H9 (cell line): ENCODE measurements around the gene CYP24A1. TPM values are rescaled to one million over a fixed set of nuclear protein-coding genes. Genes with fewer than 3 reads are reported as not detected.

ENCODE experiments used
- DNase-seq: peaks from one replicate; pipeline ENCODE4 v3.0.0-alpha.2; 2017
- H2AFZ ChIP-seq: one replicate; pipeline ENCODE4 v1.6.1; 2013; ENCODE audit warnings: mild to moderate bottlenecking, low read length, control low read depth, moderate library complexity
- H2AK5ac ChIP-seq: 2 replicates; pipeline ENCODE4 v1.6.1; 2013; ENCODE audit warnings: low read length, control low read depth, mixed read lengths; ENCODE audit not compliant: insufficient read length
- H2BK120ac ChIP-seq: one replicate; pipeline ENCODE4 v1.6.1; 2013; ENCODE audit warnings: low read depth, mild to moderate bottlenecking, low read length, control low read depth, inconsistent platforms; ENCODE audit not compliant: poor library complexity, severe bottlenecking
- H2BK12ac ChIP-seq: 2 replicates; pipeline ENCODE4 v1.6.1; 2013; ENCODE audit warnings: low read length, control low read depth, mixed read lengths, low read depth; ENCODE audit not compliant: insufficient read length
- H2BK15ac ChIP-seq: 2 replicates; pipeline ENCODE4 v1.6.1; 2013; ENCODE audit warnings: low read depth, low read length, control low read depth
- H2BK20ac ChIP-seq: one replicate; pipeline ENCODE4 v1.6.1; 2013; ENCODE audit warnings: low read depth, mild to moderate bottlenecking, low read length, control low read depth, inconsistent platforms; ENCODE audit not compliant: poor library complexity, severe bottlenecking
- H2BK5ac ChIP-seq: 2 replicates; pipeline ENCODE4 v1.6.1; 2013; ENCODE audit warnings: low read length, control low read depth, mixed read lengths; ENCODE audit not compliant: insufficient read length
- H3K14ac ChIP-seq: 2 replicates; pipeline ENCODE4 v1.6.1; 2013; ENCODE audit warnings: low read length, control low read depth; ENCODE audit not compliant: insufficient read depth
- H3K18ac ChIP-seq: 2 replicates; pipeline ENCODE4 v1.6.1; 2013; ENCODE audit warnings: low read depth, mild to moderate bottlenecking, mixed read lengths, low read length, control low read depth; ENCODE audit not compliant: insufficient read length
- H3K23ac ChIP-seq: 2 replicates; pipeline ENCODE4 v1.6.1; 2013; ENCODE audit warnings: low read length, control low read depth, mixed read lengths, low read depth; ENCODE audit not compliant: insufficient read length
- H3K23me2 ChIP-seq: 2 replicates; pipeline ENCODE4 v1.6.1; 2013; ENCODE audit warnings: low read depth, mild to moderate bottlenecking, mixed read lengths, low read length, control low read depth; ENCODE audit not compliant: insufficient read length, poor library complexity, severe bottlenecking
- H3K27ac ChIP-seq: 2 replicates; pipeline ENCODE4 v1.5.1; 2013; ENCODE audit warnings: low read length, control low read depth, mixed read lengths, low read depth; ENCODE audit not compliant: insufficient read length
- H3K27me3 ChIP-seq: 2 replicates; pipeline ENCODE4 v1.6.1; 2013; ENCODE audit warnings: low read length, control low read depth, inconsistent platforms; ENCODE audit not compliant: insufficient read depth
- H3K4ac ChIP-seq: 2 replicates; pipeline ENCODE4 v1.6.1; 2013; ENCODE audit warnings: low read depth, mild to moderate bottlenecking, control low read depth, inconsistent platforms, low read length, moderate library complexity
- H3K4me1 ChIP-seq: 2 replicates; pipeline ENCODE4 v1.6.1; 2013; ENCODE audit warnings: low read length, control low read depth, inconsistent platforms; ENCODE audit not compliant: insufficient read depth
- H3K4me2 ChIP-seq: 2 replicates; pipeline ENCODE4 v1.6.1; 2013; ENCODE audit warnings: low read length, control low read depth, mixed read lengths; ENCODE audit not compliant: insufficient read length, insufficient read depth
- H3K56ac ChIP-seq: 2 replicates; pipeline ENCODE4 v1.6.1; 2013; ENCODE audit warnings: low read depth, mild to moderate bottlenecking, mixed read lengths, low read length, control low read depth; ENCODE audit not compliant: insufficient read length
- H3K79me1 ChIP-seq: 2 replicates; pipeline ENCODE4 v1.6.1; 2013; ENCODE audit warnings: low read depth, mild to moderate bottlenecking, moderate library complexity, low read length, control low read depth, inconsistent platforms; ENCODE audit not compliant: insufficient read depth, poor library complexity, severe bottlenecking
- H3K79me2 ChIP-seq: 2 replicates; pipeline ENCODE4 v1.6.1; 2013; ENCODE audit warnings: low read length, control low read depth, inconsistent platforms; ENCODE audit not compliant: insufficient read depth
- H3K9ac ChIP-seq: 2 replicates; pipeline ENCODE4 v1.6.1; 2013; ENCODE audit warnings: low read length, control low read depth, mixed read lengths; ENCODE audit not compliant: insufficient read length; ENCODE audit errors: extremely low read depth
- H3K9me3 ChIP-seq: one replicate; pipeline ENCODE4 v1.6.1; 2013; ENCODE audit warnings: low read depth, low read length, inconsistent platforms; ENCODE audit not compliant: control insufficient read depth
- H3T11ph ChIP-seq: one replicate; pipeline ENCODE4 v1.6.1; 2013; ENCODE audit warnings: mild to moderate bottlenecking, low read length, control low read depth, inconsistent platforms
- H4K20me1 ChIP-seq: one replicate; pipeline ENCODE4 v1.6.1; 2013; ENCODE audit not compliant: control insufficient read depth, insufficient read length, insufficient read depth
- H4K5ac ChIP-seq: 2 replicates; pipeline ENCODE4 v1.6.1; 2013; ENCODE audit warnings: low read depth, mild to moderate bottlenecking, mixed read lengths, low read length, control low read depth; ENCODE audit not compliant: insufficient read length
- H4K8ac ChIP-seq: replicated peaks from 2 replicates; pipeline ENCODE4 v1.6.1; 2013; ENCODE audit warnings: low read length, control low read depth, mixed read lengths, low read depth; ENCODE audit not compliant: insufficient read length
- H4K91ac ChIP-seq: 2 replicates; pipeline ENCODE4 v1.6.1; 2013; ENCODE audit warnings: low read depth, mild to moderate bottlenecking, moderate library complexity, mixed read lengths, low read length, control low read depth; ENCODE audit not compliant: insufficient read length
- H3K27ac Mint-ChIP-seq, 3 experiments: 2 replicates in 2 of 3; 3 replicates in 1 of 3; pipeline ENCODE4 v1.8.0; 2020 to 2021; ENCODE audit warnings: mixed read lengths in 3 of 3, mild to moderate bottlenecking in 1 of 3, moderate library complexity in 1 of 3
- H3K27me3 Mint-ChIP-seq: 2 replicates; pipeline ENCODE4 v1.8.0; 2021; ENCODE audit warnings: low read depth, mild to moderate bottlenecking, moderate library complexity, mixed read lengths
- H3K36me3 Mint-ChIP-seq, 3 experiments: 2 replicates in 2 of 3; 3 replicates in 1 of 3; pipeline ENCODE4 v1.8.0; 2020 to 2021; ENCODE audit warnings: low read depth in 3 of 3, mixed read lengths in 3 of 3; ENCODE audit not compliant: insufficient read depth in 1 of 3
- H3K4me1 Mint-ChIP-seq, 2 experiments: 2 replicates each; pipeline ENCODE4 v1.8.0; 2020; ENCODE audit warnings: mixed read lengths in 2 of 2
- H3K4me3 Mint-ChIP-seq, 2 experiments: 2 replicates in 1 of 2; 3 replicates in 1 of 2; pipeline ENCODE4 v1.8.0; 2020 to 2021; ENCODE audit warnings: mild to moderate bottlenecking in 2 of 2, mixed read lengths in 2 of 2, moderate library complexity in 1 of 2
- H3K9me3 Mint-ChIP-seq, 2 experiments: 2 replicates in 1 of 2; 3 replicates in 1 of 2; pipeline ENCODE4 v1.8.0; 2020; ENCODE audit warnings: mild to moderate bottlenecking in 2 of 2, mixed read lengths in 2 of 2, moderate library complexity in 1 of 2
- WGBS: extraction: QIAGEN DNeasy Blood & Tissue Kit; methylation state at CpG from one replicate; pipeline ENCODE4 v1.1.7; 2013; ENCODE audit warnings: missing lambda C conversion rate, low lambda C conversion rate, mixed read lengths; ENCODE audit not compliant: insufficient read length; ENCODE audit errors: extremely low coverage; 5-methylcytosine and 5-hydroxymethylcytosine counted together
- total RNA-seq: library from RNA; stranded (reverse); gene quantifications from 2 replicates; pipeline ENCODE4 v1.2.1, GENCODE V29; 2021
- TF ChIP-seq, protein P1 (sequence below): fragments of 200-600 bp; sonication (generic); conservative IDR thresholded peaks from 3 replicates; pipeline ENCODE4 v1.8.0; 2021; ENCODE audit warnings: antibody characterized with exemption, mild to moderate bottlenecking

CYP24A1 gene
- total RNA-seq, 1 experiment from 2014 or later = not detected

DNA sequence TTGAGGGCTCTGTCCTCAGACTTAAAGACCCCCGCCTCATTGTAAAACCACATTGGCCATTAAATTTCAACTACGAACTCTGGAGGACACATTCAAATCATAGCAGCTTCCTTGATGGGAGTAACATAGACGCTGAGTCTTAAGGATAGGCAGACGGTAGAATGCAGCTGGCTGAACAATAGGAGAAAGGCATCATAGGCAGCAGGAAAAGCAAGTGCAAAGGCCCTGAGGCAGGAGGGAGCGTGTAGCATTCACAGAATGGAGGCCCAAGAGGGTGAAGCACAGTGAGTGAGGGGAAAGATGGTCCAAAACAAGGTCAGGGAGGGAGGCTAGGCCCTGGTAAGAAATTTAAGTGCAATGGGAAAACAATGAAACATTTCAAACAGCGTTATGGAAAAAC, 25.5 kb upstream of the CYP24A1 start:
- no peak overlapping the region for H3K56ac ChIP-seq
- TF ChIP-seq, protein P1, sequence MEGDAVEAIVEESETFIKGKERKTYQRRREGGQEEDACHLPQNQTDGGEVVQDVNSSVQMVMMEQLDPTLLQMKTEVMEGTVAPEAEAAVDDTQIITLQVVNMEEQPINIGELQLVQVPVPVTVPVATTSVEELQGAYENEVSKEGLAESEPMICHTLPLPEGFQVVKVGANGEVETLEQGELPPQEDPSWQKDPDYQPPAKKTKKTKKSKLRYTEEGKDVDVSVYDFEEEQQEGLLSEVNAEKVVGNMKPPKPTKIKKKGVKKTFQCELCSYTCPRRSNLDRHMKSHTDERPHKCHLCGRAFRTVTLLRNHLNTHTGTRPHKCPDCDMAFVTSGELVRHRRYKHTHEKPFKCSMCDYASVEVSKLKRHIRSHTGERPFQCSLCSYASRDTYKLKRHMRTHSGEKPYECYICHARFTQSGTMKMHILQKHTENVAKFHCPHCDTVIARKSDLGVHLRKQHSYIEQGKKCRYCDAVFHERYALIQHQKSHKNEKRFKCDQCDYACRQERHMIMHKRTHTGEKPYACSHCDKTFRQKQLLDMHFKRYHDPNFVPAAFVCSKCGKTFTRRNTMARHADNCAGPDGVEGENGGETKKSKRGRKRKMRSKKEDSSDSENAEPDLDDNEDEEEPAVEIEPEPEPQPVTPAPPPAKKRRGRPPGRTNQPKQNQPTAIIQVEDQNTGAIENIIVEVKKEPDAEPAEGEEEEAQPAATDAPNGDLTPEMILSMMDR = no peak

More for the DNA sequence above, 25.5 kb upstream of the CYP24A1 start:
- Histone ChIP-seq H3K9me3 (no peaks in the 10 kb centered on the region), H3K4me1 (no peaks in the 10 kb centered on the region), H3K27ac (no peak overlapping the region), H3K18ac (no peak overlapping the region), H2AFZ (no peak overlapping the region), H2BK20ac (no peak overlapping the region), H2BK120ac (no peak overlapping the region), H2BK12ac (no peak overlapping the region), H2AK5ac (no peak overlapping the region), H2BK15ac (no peak overlapping the region), H3K79me2 (no peaks in the 10 kb centered on the region), H4K20me1 (no peaks in the 10 kb centered on the region), H3K79me1 (no peaks in the 10 kb centered on the region), H3K14ac (no peak overlapping the region), H3K27me3 (no peaks in the 10 kb centered on the region), H4K5ac (no peak overlapping the region), H4K8ac (no peak overlapping the region), H3K9ac (no peak overlapping the region), H4K91ac (no peak overlapping the region), H3K4me2 (no peak overlapping the region), H3K4ac (no peak overlapping the region), H3K23ac (no peak overlapping the region), H2BK5ac (no peak overlapping the region), H3K23me2 (no peaks in the 10 kb centered on the region), H3T11ph (no peak overlapping the region)
- no peak for DNase-seq
- H3K36me3 Mint-ChIP-seq = no peaks in the 10 kb centered on the region
- H3K27ac Mint-ChIP-seq = no peak overlapping the region; a peak in 1 of 7 replicates
- peaks cover 9 to 12% of the 10 kb centered on the region in 2 experiments for H3K4me1 Mint-ChIP-seq
- no peaks in the 10 kb centered on the region for H3K9me3 Mint-ChIP-seq
- WGBS = no CpG with 5 or more reads among the region's 6 CpGs
- H3K27me3 Mint-ChIP-seq = peaks cover 3% of the 10 kb centered on the region
- H3K4me3 Mint-ChIP-seq = no peak overlapping the region
